Neural crest cell (in vitro differentiated cells): ENCODE results near the gene CPA4. TPM values are rescaled to one million over a fixed set of nuclear protein-coding genes. Genes with fewer than 3 reads are reported as not detected.
"Not testable (repeated sequence)": the region's sequence is repeated elsewhere in the genome, so short reads cannot be mapped to it uniquely, and the experiment has no call there.

Experiments
- DNase-seq: peaks from one replicate; pipeline ENCODE4 v3.0.0; 2021; ENCODE audit warnings: low read depth, mixed read lengths, low spot score
- H3K27ac Mint-ChIP-seq: one replicate; pipeline ENCODE4 v1.8.0; 2021; ENCODE audit warnings: mild to moderate bottlenecking, mixed read lengths; ENCODE audit not compliant: unreplicated experiment
- H3K27me3 Mint-ChIP-seq: 2 replicates; pipeline ENCODE4 v1.8.0; 2021; ENCODE audit warnings: low read depth, mild to moderate bottlenecking, mixed read lengths
- H3K36me3 Mint-ChIP-seq: 2 replicates; pipeline ENCODE4 v1.8.0; 2021; ENCODE audit warnings: low read depth, mild to moderate bottlenecking, mixed read lengths
- H3K4me1 Mint-ChIP-seq: 2 replicates; pipeline ENCODE4 v1.8.0; 2021; ENCODE audit warnings: mixed read lengths
- H3K4me3 Mint-ChIP-seq: one replicate; pipeline ENCODE4 v1.8.0; 2021; ENCODE audit warnings: mild to moderate bottlenecking, mixed read lengths
- H3K9me3 Mint-ChIP-seq: 2 replicates; pipeline ENCODE4 v1.8.0; 2021; ENCODE audit warnings: mixed read lengths
- total RNA-seq: library from RNA; stranded (reverse); gene quantifications from 2 replicates; pipeline ENCODE4 v1.2.1, GENCODE V29; 2021
- TF ChIP-seq, protein P1 (sequence below): fragments of 200-600 bp; sonication (generic); conservative IDR thresholded peaks from 2 replicates; pipeline ENCODE4 v1.5.0; 2021; ENCODE audit warnings: antibody characterized with exemption, mild to moderate bottlenecking

CPA4 gene
- total RNA-seq, 1 donor from 2014 or later, result 0.72 TPM

GRCh38 chr7:130319541-130319940 is 26.6 kb downstream of the CPA4 start:
- TF ChIP-seq, protein P1, sequence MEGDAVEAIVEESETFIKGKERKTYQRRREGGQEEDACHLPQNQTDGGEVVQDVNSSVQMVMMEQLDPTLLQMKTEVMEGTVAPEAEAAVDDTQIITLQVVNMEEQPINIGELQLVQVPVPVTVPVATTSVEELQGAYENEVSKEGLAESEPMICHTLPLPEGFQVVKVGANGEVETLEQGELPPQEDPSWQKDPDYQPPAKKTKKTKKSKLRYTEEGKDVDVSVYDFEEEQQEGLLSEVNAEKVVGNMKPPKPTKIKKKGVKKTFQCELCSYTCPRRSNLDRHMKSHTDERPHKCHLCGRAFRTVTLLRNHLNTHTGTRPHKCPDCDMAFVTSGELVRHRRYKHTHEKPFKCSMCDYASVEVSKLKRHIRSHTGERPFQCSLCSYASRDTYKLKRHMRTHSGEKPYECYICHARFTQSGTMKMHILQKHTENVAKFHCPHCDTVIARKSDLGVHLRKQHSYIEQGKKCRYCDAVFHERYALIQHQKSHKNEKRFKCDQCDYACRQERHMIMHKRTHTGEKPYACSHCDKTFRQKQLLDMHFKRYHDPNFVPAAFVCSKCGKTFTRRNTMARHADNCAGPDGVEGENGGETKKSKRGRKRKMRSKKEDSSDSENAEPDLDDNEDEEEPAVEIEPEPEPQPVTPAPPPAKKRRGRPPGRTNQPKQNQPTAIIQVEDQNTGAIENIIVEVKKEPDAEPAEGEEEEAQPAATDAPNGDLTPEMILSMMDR, result no peak
- peaks cover 27% of the 10 kb centered on the region for H3K4me1 Mint-ChIP-seq
- H3K36me3 Mint-ChIP-seq, result no peaks in the 10 kb centered on the region
- DNase-seq, result no peak
- no peaks in the 10 kb centered on the region for H3K9me3 Mint-ChIP-seq
- no peak overlapping the region for H3K4me3 Mint-ChIP-seq
- no peaks in the 10 kb centered on the region for H3K27me3 Mint-ChIP-seq
- H3K27ac Mint-ChIP-seq, result no peak overlapping the region

- H3K27ac Mint-ChIP-seq, DNase-seq: not testable (repeated sequence)
- H3K4me1 Mint-ChIP-seq, result peaks cover 27% of the 10 kb centered on the region
Observed at GRCh38 chr7:130321542-130322229, 28.7 kb downstream of the CPA4 start.

DNA sequence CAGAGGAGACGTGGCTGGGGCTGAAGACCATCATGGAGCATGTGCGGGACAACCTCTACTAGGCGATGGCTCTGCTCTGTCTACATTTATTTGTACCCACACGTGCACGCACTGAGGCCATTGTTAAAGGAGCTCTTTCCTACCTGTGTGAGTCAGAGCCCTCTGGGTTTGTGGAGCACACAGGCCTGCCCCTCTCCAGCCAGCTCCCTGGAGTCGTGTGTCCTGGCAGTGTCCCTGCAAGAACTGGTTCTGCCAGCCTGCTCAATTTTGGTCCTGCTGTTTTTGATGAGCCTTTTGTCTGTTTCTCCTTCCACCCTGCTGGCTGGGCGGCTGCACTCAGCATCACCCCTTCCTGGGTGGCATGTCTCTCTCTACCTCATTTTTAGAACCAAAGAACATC is 29.7 kb downstream of the CPA4 start:
- Mint-ChIP-seq H3K27me3 (no peaks in the 10 kb centered on the region), H3K4me3 (no peak overlapping the region), H3K9me3 (no peaks in the 10 kb centered on the region), H3K27ac (peak overlapping the region; percentile 52), H3K36me3 (no peaks in the 10 kb centered on the region), H3K4me1 (peaks cover 25% of the 10 kb centered on the region)
- DNase-seq, result no peak
- TF ChIP-seq, protein P1, result no peak

More at GRCh38 chr7:130321542-130322229, 28.7 kb downstream of the CPA4 start:
- H3K9me3 Mint-ChIP-seq, H3K36me3 Mint-ChIP-seq, H3K27me3 Mint-ChIP-seq, H3K4me3 Mint-ChIP-seq: not testable (repeated sequence)

DNA sequence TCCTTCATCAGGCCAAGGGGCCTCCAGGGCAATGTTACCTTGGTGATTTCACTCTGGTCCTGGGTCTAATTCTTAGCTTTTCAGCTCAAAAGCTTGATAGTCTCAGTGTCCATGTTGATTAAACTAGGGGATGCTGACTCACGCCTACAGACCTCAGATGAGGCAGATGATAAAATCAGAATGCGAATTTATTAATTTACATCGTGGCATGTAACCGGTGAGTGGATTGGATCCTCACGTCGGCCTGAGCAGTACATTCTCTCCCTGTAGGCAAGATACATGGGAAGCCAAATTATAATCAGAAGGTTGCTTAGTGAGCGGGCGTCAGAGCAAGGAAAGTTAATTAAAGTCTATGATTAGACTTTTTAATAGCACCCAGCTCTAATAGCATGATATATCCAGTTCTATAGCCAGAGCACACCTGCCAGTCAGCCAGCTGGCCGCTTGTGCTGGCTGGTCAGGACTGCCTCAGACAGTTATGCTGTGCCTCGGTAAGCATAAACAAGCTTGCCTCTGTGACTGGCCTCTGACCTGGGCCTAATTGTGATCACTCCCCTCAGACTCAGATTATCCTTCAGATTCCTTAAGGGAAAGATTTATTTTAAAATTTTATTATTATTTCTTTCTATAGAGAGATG is 31.5 kb downstream of the CPA4 start:
- H3K4me3 Mint-ChIP-seq, result no peak overlapping the region
- TF ChIP-seq, protein P1, result no peak
- H3K9me3 Mint-ChIP-seq, result no peaks in the 10 kb centered on the region
- H3K27ac Mint-ChIP-seq, result peak overlapping the region; percentile 75
- peaks cover 11% of the 10 kb centered on the region for H3K4me1 Mint-ChIP-seq
- DNase-seq, result no peak
- no peaks in the 10 kb centered on the region for H3K27me3 Mint-ChIP-seq
- H3K36me3 Mint-ChIP-seq, result no peaks in the 10 kb centered on the region

GRCh38 chr7:130329681-130330080 is 36.7 kb downstream of the CPA4 start:
- peaks cover under 1% of the 10 kb centered on the region for H3K4me1 Mint-ChIP-seq
- no peak overlapping the region for H3K27ac Mint-ChIP-seq
- H3K4me3 Mint-ChIP-seq, result no peak overlapping the region
- TF ChIP-seq, protein P1, result no peak
- no peaks in the 10 kb centered on the region for H3K9me3 Mint-ChIP-seq
- no peaks in the 10 kb centered on the region for H3K36me3 Mint-ChIP-seq
- no peak for DNase-seq
- H3K27me3 Mint-ChIP-seq, result no peaks in the 10 kb centered on the region
